ENCODE data around the gene TREH.
A peak's percentile ranks its signal among the peaks of the same experiment; 100 is the strongest.

Gene TREH

GRCh38 chr11:118691926-118692830 lies 12.7 kb upstream of the TREH start:
- Histone ChIP-seq H3K27ac (ENCODE audit: low read length) (peak overlapping the region; percentile 83), H3K4me3 (ENCODE audit: low read length) (no peak overlapping the region), H3K9ac (ENCODE audit: low read length) (peak overlapping the region; percentile 35), H3K27me3 (replicated peaks; ENCODE audit: insufficient read depth, low read length) (no peaks in the 10 kb centered on the region), H3K9me3 (replicated peaks; ENCODE audit: insufficient read depth, low read length) (no peaks in the 10 kb centered on the region), H3K9me2 (replicated peaks; ENCODE audit: insufficient read depth, low read length) (no peaks in the 10 kb centered on the region), H3K79me2 (ENCODE audit: low read length) (no peaks in the 10 kb centered on the region), H4K20me1 (ENCODE audit: insufficient read depth, low read length) (no peaks in the 10 kb centered on the region), H3K4me2 (ENCODE audit: low read depth, low read length) (peak overlapping the region; percentile 56), H2AFZ (ENCODE audit: low read length) (peak overlapping the region; percentile 41; the same call in 1 of the 2 replicates), H3F3A (ENCODE audit: insufficient read depth, low read length) (peaks cover 56% of the 10 kb centered on the region), H3K4me1 (ENCODE audit: low read length) (peaks cover 62% of the 10 kb centered on the region), H3K36me3 (replicated peaks; ENCODE audit: insufficient read depth, low read length) (no peaks in the 10 kb centered on the region)
- DNase-seq: peak; percentile 99
- TF ChIP-seq CTCF (IDR thresholded peaks at IDR 0.05; ENCODE audit: low read length): no peak
- TF ChIP-seq EZH2 (optimal IDR thresholded peaks at IDR 0.05; ENCODE audit: low read depth, low read length): no peak
- no peak for TF ChIP-seq EZH2phosphoT487 (IDR thresholded peaks at IDR 0.05; ENCODE audit: low read length)

DNA sequence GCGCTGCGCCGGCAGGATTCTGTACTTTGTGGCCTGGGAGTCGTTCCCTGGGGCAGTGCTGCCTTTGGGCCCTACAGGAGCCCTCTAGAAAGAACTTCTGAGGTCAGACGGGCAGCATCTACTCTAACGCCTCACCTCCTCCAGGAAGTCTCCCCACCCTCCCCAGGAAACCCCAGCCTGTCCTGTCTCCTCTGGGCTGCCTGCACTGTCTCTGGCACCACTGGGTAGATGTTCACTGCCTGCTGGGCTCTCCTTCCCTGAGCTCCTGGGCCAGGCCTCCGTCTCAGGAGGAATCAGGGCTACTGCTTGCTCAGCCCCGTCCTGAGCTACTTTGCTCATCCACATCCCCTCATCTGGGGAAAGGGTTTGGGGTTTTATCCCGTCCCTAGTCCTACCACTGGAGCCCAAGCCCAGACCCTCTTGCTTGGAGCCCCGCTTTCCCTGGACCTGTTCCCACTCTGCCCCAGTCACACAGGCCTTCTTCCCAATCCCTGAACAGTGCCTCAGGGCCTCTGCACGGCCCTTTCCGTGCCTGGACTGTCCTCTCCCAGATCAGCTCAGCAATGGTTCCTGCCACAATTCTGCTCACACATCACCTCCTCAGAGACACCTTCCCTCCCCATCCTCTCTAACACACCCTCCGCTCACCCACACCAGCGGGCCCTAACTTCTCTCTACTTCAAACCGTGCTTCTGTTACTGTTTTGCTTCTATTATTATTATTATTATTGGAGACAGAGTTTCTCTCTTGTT lies 11.3 kb upstream of the TREH start:
- H3K27ac ChIP-seq (ENCODE audit: low read length): peak overlapping the region; percentile 29; the same call in 1 of the 2 replicates
- DNase-seq: peak; percentile 24
- H3K79me2 ChIP-seq (ENCODE audit: low read length): no peaks in the 10 kb centered on the region
- peak overlapping the region; percentile 98; the same call in 1 of the 2 replicates for H3K4me2 ChIP-seq (ENCODE audit: low read depth, low read length)
- no peaks in the 10 kb centered on the region for H4K20me1 ChIP-seq (ENCODE audit: insufficient read depth, low read length)
- TF ChIP-seq EZH2 (optimal IDR thresholded peaks at IDR 0.05; ENCODE audit: low read depth, low read length) (no peak), EZH2phosphoT487 (IDR thresholded peaks at IDR 0.05; ENCODE audit: low read length) (no peak)
- peaks cover 42% of the 10 kb centered on the region for H3F3A ChIP-seq (ENCODE audit: insufficient read depth, low read length)
- H3K9me2 ChIP-seq (replicated peaks; ENCODE audit: insufficient read depth, low read length): no peaks in the 10 kb centered on the region
- H2AFZ ChIP-seq (ENCODE audit: low read length): peak overlapping the region; percentile 89
- H3K27me3 ChIP-seq (replicated peaks; ENCODE audit: insufficient read depth, low read length): no peaks in the 10 kb centered on the region
- H3K9me3 ChIP-seq (replicated peaks; ENCODE audit: insufficient read depth, low read length): no peaks in the 10 kb centered on the region
- H3K4me3 ChIP-seq (ENCODE audit: low read length): no peak overlapping the region
- H3K9ac ChIP-seq (ENCODE audit: low read length): no peak overlapping the region; the same call in 1 of the 2 replicates
- H3K4me1 ChIP-seq (ENCODE audit: low read length): peaks cover 48% of the 10 kb centered on the region
- no peaks in the 10 kb centered on the region for H3K36me3 ChIP-seq (replicated peaks; ENCODE audit: insufficient read depth, low read length)

- TF ChIP-seq EZH2phosphoT487 (IDR thresholded peaks at IDR 0.05; ENCODE audit: low read length): no peak
- TF ChIP-seq CTCF (IDR thresholded peaks at IDR 0.05; ENCODE audit: low read length): peak; percentile 93
- H3K4me3 ChIP-seq (ENCODE audit: low read length): peak overlapping the region; percentile 58
- H3K9me3 ChIP-seq (replicated peaks; ENCODE audit: insufficient read depth, low read length): no peaks in the 10 kb centered on the region
- no peaks in the 10 kb centered on the region for H3K9me2 ChIP-seq (replicated peaks; ENCODE audit: insufficient read depth, low read length)
- H3F3A ChIP-seq (ENCODE audit: insufficient read depth, low read length): peaks cover 35% of the 10 kb centered on the region
- no peaks in the 10 kb centered on the region for H4K20me1 ChIP-seq (ENCODE audit: insufficient read depth, low read length)
- H3K27me3 ChIP-seq (replicated peaks; ENCODE audit: insufficient read depth, low read length): no peaks in the 10 kb centered on the region
- peak overlapping the region; percentile 89 for H2AFZ ChIP-seq (ENCODE audit: low read length)
- H3K4me1 ChIP-seq (ENCODE audit: low read length): peaks cover 42% of the 10 kb centered on the region
- no peaks in the 10 kb centered on the region for H3K79me2 ChIP-seq (ENCODE audit: low read length)
- DNase-seq: peak; percentile 91
- H3K9ac ChIP-seq (ENCODE audit: low read length): peak overlapping the region; percentile 64; the same call in 1 of the 2 replicates
- peak overlapping the region; percentile 34; the same call in 1 of the 2 replicates for H3K27ac ChIP-seq (ENCODE audit: low read length)
- H3K36me3 ChIP-seq (replicated peaks; ENCODE audit: insufficient read depth, low read length): no peaks in the 10 kb centered on the region
- H3K4me2 ChIP-seq (ENCODE audit: low read depth, low read length): peak overlapping the region; percentile 98
Measured at GRCh38 chr11:118689852-118690552, 10.6 kb upstream of the TREH start.
